Duodenal mucosa (tissue), 2 donors: Measurements from ENCODE around the gene OTOF.

Experiments
- H3K27ac ChIP-seq: one replicate; pipeline ENCODE4 v1.7.0; 2013; ENCODE audit warnings: low read depth, low read length
- H3K27me3 ChIP-seq, 2 donors: one replicate each; pipeline ENCODE4 v1.7.0; 2013; ENCODE audit warnings: low read length in 2 of 2, control low read depth in 1 of 2; ENCODE audit not compliant: insufficient read depth in 2 of 2, control insufficient read depth in 1 of 2
- H3K36me3 ChIP-seq, 2 donors: one replicate each; pipeline ENCODE4 v1.7.0; 2013; ENCODE audit warnings: low read length in 2 of 2, control low read depth in 1 of 2; ENCODE audit not compliant: insufficient read depth in 2 of 2, control insufficient read depth in 1 of 2
- H3K4me1 ChIP-seq, 2 donors: one replicate each; pipeline ENCODE4 v1.7.0; 2013; ENCODE audit warnings: low read length in 2 of 2, control low read depth in 1 of 2; ENCODE audit not compliant: insufficient read depth in 2 of 2, control insufficient read depth in 1 of 2
- H3K4me3 ChIP-seq, 2 donors: one replicate each; pipeline ENCODE4 v1.7.0; 2013; ENCODE audit warnings: low read length in 2 of 2, low read depth in 1 of 2
- H3K9ac ChIP-seq, 2 donors: one replicate each; pipeline ENCODE4 v1.7.0; 2013; ENCODE audit warnings: low read length in 2 of 2, low read depth in 1 of 2
- H3K9me3 ChIP-seq, 2 donors: one replicate each; pipeline ENCODE4 v1.7.0; 2013; ENCODE audit warnings: low read length in 2 of 2, control low read depth in 1 of 2; ENCODE audit not compliant: control insufficient read depth in 1 of 2

The OTOF gene

DNA sequence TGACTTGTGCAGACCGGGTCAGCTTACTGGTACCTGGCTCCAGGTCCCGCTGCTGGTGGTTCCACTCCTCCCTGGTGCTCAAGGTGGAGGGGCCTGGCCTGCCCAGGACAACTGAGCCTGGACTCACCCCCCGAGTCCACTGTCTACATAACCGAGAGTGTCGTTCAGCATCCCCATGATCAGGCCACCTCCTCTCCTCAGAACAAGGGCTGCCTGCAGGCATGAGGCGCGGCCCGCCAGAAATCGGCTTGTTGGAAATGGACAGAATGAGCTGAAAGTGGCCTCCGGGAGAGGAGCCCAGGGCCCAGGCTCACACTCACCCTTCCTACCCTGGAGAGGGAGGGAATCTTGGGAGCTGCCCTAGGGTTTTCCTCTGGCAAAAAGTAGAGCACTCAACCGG, 38.9 kb upstream of the OTOF start:
- Histone ChIP-seq H3K27ac (no peak overlapping the region), H3K27me3 (peaks cover 3 to 4% of the 10 kb centered on the region in 2 donors), H3K4me3 (no peak overlapping the region), H3K9me3 (no peaks in the 10 kb centered on the region), H3K4me1 (no peaks in the 10 kb centered on the region), H3K36me3 (no peaks in the 10 kb centered on the region), H3K9ac (no peak overlapping the region)

DNA sequence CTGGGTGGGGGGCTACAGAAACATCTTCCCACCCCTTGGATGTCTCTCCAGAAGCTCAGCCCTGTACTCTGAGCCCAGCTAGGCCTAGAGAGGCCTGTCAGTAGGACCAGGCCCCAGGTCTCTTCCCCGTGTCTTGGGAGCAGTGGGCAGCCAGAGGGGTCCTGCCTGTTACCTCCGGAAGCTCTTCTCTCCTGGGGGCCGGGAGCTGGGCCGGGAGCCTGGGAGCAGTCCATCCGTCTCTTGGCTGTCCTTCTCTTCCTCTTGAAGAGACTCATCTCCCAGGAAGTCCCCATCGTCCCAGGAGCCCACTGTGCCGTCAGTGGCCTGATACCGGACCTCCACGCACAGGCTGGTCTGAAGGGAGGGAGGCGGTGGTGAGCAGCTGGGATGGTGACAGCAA, 38.3 kb upstream of the OTOF start:
- Histone ChIP-seq H3K27ac (no peak overlapping the region), H3K27me3 (peaks cover 3 to 4% of the 10 kb centered on the region in 2 donors), H3K9ac (no peak overlapping the region), H3K36me3 (no peaks in the 10 kb centered on the region), H3K4me1 (no peaks in the 10 kb centered on the region), H3K9me3 (no peaks in the 10 kb centered on the region), H3K4me3 (no peak overlapping the region)

GRCh38 chr2:26515771-26516170, 37.8 kb upstream of the OTOF start:
- Histone ChIP-seq H3K27ac (no peak overlapping the region), H3K9me3 (no peaks in the 10 kb centered on the region), H3K9ac (no peak overlapping the region), H3K4me3 (no peak overlapping the region), H3K27me3 (peaks cover 3 to 4% of the 10 kb centered on the region in 2 donors), H3K4me1 (no peaks in the 10 kb centered on the region), H3K36me3 (no peaks in the 10 kb centered on the region)

DNA sequence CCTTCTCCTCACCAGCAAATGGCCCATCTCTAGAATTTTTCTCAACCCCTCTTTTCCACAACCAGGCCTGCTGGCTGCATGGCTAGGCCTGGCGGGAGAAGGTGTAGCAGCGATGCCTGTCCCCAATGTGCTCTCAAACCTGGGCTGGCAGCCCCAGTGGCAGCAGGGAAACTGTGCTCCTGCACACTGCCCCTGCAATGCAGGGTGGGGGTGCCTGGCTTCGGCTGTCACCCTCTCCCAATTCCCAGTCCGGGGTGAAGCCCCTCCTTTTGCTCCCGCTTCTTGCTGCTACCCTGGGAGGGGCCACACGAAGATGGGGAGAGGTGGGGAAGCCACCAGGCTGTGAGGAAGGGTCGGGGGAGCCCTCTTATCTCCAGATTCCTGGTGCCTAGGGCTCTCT, 36.1 kb upstream of the OTOF start:
- no peaks in the 10 kb centered on the region for H3K36me3 ChIP-seq
- no peak overlapping the region for H3K4me3 ChIP-seq
- no peak overlapping the region for H3K9ac ChIP-seq
- no peaks in the 10 kb centered on the region for H3K9me3 ChIP-seq
- no peaks in the 10 kb centered on the region for H3K4me1 ChIP-seq
- no peaks in the 10 kb centered on the region for H3K27me3 ChIP-seq
- H3K27ac ChIP-seq = no peak overlapping the region

DNA sequence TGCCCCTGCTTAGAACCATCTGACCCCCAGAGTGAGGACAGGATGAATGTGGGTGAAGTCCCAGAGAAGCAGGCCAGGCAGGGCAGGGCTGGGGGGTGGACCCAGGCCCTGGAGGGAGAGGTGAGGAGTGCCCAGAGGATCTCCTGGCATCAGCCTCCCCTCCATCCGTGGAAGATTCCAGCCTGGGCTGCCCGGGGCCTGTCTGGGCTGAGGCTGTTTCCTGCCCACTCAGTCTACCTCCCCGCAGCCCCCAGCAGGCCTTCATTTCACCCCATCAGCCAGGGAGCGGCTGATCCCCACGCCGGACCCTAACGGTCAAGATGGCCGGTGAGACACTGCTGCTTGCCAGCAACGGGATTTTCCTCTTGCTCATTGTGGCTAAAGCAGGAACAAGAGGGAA, 35.3 kb upstream of the OTOF start:
- Histone ChIP-seq H3K27me3 (no peaks in the 10 kb centered on the region), H3K36me3 (no peaks in the 10 kb centered on the region), H3K9ac (no peak overlapping the region), H3K4me1 (no peaks in the 10 kb centered on the region), H3K9me3 (no peaks in the 10 kb centered on the region), H3K4me3 (no peak overlapping the region), H3K27ac (no peak overlapping the region)

- H3K9me3 ChIP-seq = no peaks in the 10 kb centered on the region
- H3K9ac ChIP-seq = no peak overlapping the region
- no peaks in the 10 kb centered on the region for H3K36me3 ChIP-seq
- no peak overlapping the region for H3K27ac ChIP-seq
- no peaks in the 10 kb centered on the region for H3K4me1 ChIP-seq
- H3K27me3 ChIP-seq = no peaks in the 10 kb centered on the region
- H3K4me3 ChIP-seq = no peak overlapping the region
Observed at GRCh38 chr2:26511466-26511865, 33.5 kb upstream of the OTOF start.

DNA sequence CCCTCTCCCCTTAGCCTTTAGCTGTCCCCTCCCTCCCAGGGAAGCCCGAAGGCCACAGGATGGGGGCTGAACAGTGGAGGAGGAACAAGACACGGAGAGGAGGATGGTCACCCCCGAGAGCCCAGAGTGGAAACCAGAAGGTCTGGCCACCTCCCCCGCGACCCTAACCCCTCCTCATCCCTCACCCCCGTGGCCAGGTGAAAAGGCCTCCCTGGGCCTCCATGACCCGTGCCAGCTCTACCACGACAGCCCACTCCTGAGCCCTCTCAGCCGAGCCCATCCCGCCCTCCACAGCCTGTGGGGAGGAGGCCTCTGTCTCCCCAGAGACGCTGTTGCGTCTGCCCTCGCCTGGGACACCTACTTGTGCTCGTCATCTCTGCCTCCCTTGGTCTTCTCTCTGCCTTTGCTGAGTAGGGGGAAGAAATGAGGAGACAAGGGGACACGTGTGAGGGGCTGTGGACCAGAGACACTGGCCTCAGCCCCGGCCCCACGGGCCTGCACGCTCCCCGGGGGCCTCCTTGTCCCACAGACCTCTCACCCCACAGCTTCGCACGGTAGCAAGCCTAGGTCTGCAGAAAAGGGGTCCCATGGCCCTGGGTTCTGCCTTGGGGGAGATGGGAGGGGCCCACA, 32.5 kb upstream of the OTOF start:
- H3K27me3 ChIP-seq = no peaks in the 10 kb centered on the region
- H3K9ac ChIP-seq = no peak overlapping the region
- H3K27ac ChIP-seq = no peak overlapping the region
- no peaks in the 10 kb centered on the region for H3K36me3 ChIP-seq
- H3K4me1 ChIP-seq = no peaks in the 10 kb centered on the region
- no peak overlapping the region for H3K4me3 ChIP-seq
- no peaks in the 10 kb centered on the region for H3K9me3 ChIP-seq

GRCh38 chr2:26509141-26509540, 31.2 kb upstream of the OTOF start:
- Histone ChIP-seq H3K9ac (no peak overlapping the region), H3K4me3 (no peak overlapping the region), H3K27me3 (peaks cover 0 to under 1% of the 10 kb centered on the region in 2 donors), H3K27ac (no peak overlapping the region), H3K9me3 (no peaks in the 10 kb centered on the region), H3K4me1 (no peaks in the 10 kb centered on the region), H3K36me3 (no peaks in the 10 kb centered on the region)

DNA sequence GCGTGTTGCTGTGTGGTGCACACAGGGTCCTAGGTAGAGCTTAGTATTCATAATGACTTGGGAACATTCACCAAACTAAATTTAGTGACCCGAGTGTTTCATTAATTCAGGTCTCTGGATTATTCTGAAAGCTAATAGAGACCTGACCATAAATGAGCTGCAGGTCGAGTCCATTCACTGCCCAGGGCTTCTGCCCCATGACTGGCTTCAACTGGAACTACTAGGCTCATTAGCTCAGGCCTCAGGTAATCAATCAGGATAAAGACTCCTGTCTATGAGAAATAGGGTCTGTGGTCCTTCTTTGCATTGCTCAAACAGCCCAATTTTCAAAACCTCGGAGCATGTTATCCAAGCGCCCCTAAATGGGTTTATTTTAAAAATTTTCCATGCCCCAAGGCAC, 30.0 kb upstream of the OTOF start:
- Histone ChIP-seq H3K27ac (no peak overlapping the region), H3K27me3 (peaks cover 0 to 5% of the 10 kb centered on the region in 2 donors), H3K9me3 (no peaks in the 10 kb centered on the region), H3K9ac (no peak overlapping the region), H3K4me3 (no peak overlapping the region), H3K36me3 (no peaks in the 10 kb centered on the region), H3K4me1 (peaks cover 3 to 9% of the 10 kb centered on the region in 2 donors)

DNA sequence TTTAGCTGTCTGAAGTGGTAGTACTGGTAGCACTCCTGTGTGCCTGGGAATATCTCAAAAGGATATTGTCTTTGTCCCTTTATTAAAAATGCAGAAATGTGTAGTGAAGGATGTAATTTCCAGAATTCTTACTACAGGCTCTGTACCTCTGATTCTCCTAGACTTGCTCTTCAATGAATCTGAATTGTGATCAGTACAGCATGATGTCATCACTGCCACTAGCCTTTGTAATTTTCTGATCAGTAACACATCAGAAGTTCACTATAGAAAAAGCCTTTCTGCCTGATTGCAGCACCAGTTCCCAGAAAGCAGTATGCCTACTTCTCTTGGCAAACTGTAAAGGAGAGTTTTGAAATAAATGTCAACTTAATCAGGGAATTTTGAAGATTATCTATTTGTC, 29.2 kb upstream of the OTOF start:
- Histone ChIP-seq H3K36me3 (no peaks in the 10 kb centered on the region), H3K27me3 (peaks cover 0 to 5% of the 10 kb centered on the region in 2 donors), H3K9ac (no peak overlapping the region), H3K4me1 (peaks cover 3 to 10% of the 10 kb centered on the region in 2 donors), H3K27ac (no peak overlapping the region), H3K9me3 (no peaks in the 10 kb centered on the region), H3K4me3 (no peak overlapping the region)

DNA sequence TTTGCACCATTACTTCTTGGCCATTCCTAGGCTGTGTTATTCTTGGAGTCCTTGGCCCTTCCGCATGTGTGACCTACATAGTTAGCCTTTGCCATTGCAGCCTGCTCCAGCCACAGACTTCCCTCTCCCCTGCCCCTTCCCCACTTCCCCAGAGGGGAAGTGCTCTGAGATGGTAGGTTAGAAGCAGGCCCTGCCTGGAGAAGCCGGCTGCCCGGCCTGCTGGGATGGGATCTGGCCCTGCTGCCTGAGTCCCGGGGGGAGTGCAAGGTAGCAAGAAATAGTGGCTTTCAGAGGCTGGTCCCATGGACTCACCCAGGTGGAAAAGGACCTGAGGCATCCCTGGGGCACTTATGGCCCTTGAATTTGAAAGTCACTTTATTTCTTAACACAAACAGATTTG, 28.4 kb upstream of the OTOF start:
- Histone ChIP-seq H3K9me3 (no peaks in the 10 kb centered on the region), H3K27me3 (peaks cover 0 to 5% of the 10 kb centered on the region in 2 donors), H3K4me3 (no peak overlapping the region), H3K4me1 (peaks cover 3 to 10% of the 10 kb centered on the region in 2 donors), H3K27ac (no peak overlapping the region), H3K36me3 (no peaks in the 10 kb centered on the region), H3K9ac (no peak overlapping the region)
